Fibroblast of gingiva (primary cell): ENCODE data around the gene ZNF423.

Source experiments
- DNase-seq: peaks from one replicate; pipeline ENCODE4 v3.0.0-alpha.2; 2011; ENCODE audit warnings: low read depth

ZNF423 gene

DNA sequence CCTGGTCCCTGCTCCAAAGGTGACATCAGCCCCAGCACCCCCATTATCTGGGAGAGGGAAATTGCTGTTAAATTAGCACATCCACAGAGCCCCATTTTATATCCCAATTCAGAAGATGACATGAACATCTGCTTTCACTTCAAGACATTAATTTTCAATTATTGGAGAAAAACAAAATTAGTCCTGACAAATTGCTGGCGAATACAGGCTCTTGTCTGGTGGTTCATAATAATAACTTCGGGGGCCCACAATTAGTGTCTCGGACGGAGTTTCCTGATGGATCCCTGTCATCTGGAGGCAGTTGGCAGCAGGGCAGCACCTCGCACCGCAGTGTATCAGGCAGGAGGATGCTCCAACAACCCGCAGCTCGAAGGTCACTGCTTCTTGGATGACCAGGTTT lies 7.4 kb downstream of the ZNF423 start:
- DNase-seq, result no peak

GRCh38 chr16:49846800-49847199 lies 9.1 kb downstream of the ZNF423 start:
- no peak for DNase-seq

DNA sequence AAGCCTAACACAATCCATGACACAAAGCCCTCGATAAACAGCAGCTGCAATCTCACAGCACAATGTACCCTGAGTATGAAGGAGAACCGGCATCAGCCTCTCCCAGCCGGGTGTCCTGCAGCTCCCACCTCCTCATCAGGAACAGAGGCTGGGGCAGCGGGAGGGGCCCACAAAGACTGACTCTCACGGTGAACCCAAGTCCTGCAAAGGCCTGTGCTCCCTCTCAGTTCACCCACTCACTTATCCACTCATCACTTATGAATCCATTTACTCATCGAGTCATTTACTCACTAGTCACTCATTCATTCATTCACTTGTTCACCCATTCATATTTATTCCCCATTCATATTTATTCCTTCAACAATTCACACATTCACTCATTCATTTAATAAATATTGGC lies 11.6 kb downstream of the ZNF423 start:
- no peak for DNase-seq

DNA sequence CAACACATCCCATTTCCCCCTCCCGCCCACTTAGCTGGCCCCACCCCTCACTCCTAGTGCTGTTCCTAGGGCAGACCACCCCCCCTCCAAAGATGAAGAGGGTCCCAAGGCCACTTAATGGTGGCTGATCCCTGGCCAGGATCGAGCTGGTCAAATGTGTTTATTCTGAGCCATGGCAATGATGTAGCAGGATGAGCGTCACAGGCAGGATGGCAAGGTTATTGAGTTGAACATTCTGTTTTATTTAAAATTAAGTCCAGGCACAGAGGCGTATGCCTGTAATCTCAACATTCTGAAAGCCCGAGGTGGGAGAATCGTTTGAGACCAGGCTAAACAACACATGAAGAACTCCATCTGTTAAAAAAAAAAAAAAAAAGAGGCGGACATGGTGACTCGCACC lies 12.2 kb downstream of the ZNF423 start:
- no peak for DNase-seq

- no peak for DNase-seq
Measured at GRCh38 chr16:49842972-49843371, 12.9 kb downstream of the ZNF423 start.

- DNase-seq, result no peak
Measured at GRCh38 chr16:49839017-49839825, 16.7 kb downstream of the ZNF423 start.

DNA sequence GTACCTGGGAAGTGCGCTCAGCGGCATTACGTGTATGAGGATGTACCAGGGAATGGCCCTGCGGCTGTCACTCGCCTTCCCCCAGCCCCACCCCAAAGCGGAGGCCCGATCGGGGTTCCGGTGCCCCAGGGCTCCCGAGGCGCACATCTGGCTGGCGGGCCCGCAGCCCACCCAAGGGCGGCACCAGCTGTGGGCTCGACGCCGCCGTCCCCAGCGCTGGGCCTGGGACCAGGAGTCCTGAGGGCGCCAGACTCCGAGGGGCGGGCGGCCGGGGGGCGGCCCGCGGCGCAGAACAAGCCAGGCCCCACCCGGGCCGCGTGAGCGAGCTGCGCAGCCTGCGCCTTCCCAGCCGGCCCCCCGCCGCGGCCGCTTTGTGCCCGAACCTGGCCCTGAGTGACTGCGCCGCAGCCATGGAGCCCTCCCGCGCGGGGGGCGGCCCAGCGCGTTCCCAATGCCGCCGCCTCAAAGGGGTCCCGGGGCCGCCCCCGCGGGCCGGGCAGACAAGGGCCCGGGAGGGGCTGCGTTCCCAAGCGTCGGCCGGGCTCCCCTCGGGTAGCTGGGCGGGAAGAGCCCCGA lies 17.4 kb downstream of the ZNF423 start:
- no peak for DNase-seq

- DNase-seq, result no peak
Measured at GRCh38 chr16:49837688-49838410, 18.1 kb downstream of the ZNF423 start.

GRCh38 chr16:49836668-49837067 lies 19.2 kb downstream of the ZNF423 start:
- DNase-seq, result no peak

- no peak for DNase-seq
Measured at GRCh38 chr16:49836218-49836617, 19.7 kb downstream of the ZNF423 start.

DNA sequence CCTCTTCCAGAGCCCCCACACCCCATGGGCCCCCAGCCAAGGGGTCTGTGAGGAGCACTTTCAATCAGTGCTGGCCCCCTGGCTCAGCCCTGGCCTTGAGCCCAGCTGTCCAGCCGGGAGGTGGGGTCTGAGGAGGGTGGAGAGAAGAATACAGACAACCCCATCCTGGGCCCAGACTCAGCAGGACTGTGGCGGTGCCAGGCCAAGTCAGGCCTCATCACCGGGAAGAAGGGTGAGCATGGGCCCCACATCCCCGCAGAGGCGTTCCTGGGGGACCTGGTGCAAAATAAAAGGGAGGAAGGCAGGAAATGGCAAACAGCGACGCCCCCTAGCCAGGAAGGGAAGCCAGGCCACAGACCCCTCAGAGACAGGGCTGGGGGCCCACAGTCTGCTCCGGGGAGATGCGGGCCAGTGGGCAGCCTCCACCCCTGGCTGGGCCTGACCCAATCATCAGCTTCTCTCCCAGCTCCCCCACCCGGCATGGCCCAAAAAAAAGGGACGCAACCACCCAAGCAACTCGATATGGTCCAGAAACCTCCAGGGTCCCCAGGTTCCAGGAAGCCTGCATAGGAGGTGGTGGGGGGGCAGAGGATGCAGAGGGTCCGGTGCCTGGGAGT lies 20.6 kb downstream of the ZNF423 start:
- no peak for DNase-seq

DNA sequence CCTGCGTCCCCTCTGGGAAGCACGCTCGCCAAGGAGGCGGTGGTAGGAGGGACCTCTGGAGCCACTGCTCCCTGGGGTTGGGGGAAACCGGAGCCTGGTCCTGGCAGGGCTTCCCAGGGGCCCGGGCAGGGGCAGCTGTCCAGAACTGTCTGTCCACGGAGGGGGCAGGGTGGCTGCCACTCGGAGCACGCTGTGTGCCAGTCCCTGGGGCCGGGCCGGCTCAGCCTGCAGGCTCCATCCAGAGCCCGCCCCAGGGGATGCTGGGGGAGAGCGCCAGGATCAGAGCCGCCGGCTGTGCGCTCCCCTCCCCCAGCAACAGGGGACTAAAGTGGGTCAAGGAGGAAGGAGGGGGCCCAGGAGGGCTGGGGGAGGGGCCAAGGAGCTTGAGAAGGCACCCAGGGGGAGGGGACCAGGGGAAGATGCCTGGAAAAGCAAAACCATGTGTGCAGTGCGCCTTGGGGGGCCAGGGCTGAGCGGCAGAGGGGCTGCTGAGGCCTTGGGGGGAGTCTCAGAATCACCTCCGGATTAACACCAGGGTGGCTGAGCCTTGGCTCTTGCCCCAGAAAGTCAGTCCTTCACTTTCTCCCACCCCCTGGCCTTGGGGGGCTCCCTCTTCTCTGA lies 21.3 kb downstream of the ZNF423 start:
- no peak for DNase-seq

GRCh38 chr16:49833796-49834530 lies 21.9 kb downstream of the ZNF423 start:
- DNase-seq, result no peak

DNA sequence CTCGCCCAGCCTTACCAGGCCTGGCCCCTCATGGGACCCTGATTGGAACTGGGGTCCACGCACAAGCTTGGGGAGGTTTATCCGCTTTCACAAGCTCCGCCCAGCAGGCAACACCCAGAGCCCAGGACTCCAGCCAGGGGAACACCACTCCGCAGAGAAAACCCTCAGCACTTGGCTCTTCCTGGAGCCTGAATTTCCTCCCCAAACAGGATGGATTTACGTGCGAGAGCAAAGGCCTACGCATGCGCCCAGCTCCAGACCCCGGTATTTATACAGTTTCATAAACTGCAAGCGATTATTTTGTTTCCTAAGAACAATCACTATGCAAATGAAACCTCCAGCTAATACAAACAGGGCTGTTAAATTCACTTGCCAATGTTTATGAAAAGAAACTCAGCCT lies 22.8 kb downstream of the ZNF423 start:
- no peak for DNase-seq

DNA sequence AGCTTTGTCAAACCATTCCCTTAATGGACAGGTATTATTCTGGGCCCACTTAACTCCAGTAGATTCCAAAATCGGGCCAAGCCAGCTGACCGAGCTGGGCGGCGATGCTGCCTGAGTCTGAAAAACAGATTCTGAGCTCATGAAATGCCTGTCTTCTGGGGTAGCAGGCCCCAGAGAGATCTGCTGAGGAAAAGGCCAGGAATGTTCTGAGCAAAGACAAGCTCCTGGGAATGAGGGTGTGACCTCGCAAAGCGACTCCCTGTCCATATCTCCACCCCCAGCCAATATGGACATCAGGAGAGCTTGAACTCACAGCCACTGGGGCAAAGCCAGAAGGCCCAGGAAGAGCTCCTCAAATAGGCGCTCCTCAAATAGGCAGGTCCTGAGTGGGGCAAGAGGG lies 23.7 kb downstream of the ZNF423 start:
- no peak for DNase-seq

GRCh38 chr16:49830873-49831272 lies 25.0 kb downstream of the ZNF423 start:
- no peak for DNase-seq

- DNase-seq, result no peak
Measured at GRCh38 chr16:49828533-49829267, 27.2 kb downstream of the ZNF423 start.

DNA sequence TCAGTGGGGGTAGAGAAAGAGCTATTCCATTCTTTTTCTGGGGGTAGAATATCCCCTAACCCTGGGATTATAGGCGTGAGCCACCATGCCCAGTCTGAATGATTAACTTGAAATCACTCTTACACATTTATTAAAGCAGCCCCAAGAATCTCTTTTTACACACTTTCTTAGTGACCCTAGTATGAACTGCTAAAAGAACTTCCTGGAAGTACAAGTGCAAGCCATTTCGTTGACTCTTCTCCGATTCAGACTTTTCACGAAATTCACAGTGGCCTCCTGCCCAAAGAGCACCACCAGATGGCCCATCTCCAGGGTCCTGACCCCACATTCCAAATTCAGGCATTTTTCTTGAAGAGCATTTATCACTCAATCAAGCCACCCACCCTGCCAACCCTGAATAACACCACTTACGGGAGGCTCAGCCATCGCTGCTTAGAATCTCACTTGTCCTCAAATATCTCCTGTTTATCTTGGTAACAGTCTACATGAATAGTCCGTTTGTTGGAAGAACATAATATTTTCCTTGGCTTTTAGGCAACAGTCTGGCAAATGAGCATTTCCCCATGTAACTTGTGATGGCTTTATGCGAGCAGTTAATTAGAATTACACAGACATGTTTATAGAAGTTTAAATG lies 28.0 kb downstream of the ZNF423 start:
- DNase-seq, result no peak

- no peak for DNase-seq
Measured at GRCh38 chr16:49826515-49826914, 29.4 kb downstream of the ZNF423 start.

- DNase-seq, result no peak
Measured at GRCh38 chr16:49825041-49825440, 30.9 kb downstream of the ZNF423 start.
